Measurements from ENCODE around the gene KLHDC7A.

The KLHDC7A gene

DNA sequence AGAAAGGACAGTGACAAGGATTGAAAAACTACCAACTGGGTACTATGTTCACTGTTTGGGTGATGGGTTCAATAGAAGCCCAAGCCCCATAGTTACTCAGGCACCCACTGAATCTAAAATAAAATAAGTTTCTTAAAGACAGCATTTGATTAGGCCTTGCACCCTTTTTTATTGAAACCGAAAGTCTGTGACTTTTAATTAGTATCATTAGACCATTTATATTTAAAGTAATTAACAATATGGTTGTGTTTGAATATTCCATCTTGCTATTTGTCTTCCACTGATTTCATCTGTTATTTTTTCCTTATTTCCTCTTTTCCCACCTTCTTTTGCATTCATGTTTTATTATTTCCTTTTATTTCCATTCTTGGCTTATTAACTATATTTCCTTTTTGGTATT, 27.4 kb downstream of the KLHDC7A start:
- DNase-seq (ENCODE audit: insufficient read length, low spot score) (no peak), FAIRE-seq (no peak)
- TF ChIP-seq POLR2A (IDR thresholded peaks at IDR 0.05; ENCODE audit: low read depth, low read length): no peak

GRCh38 chr1:18511149-18511873, 30.6 kb downstream of the KLHDC7A start:
- DNase-seq (ENCODE audit: insufficient read length, low spot score): no peak
- no peak for FAIRE-seq
- TF ChIP-seq POLR2A (IDR thresholded peaks at IDR 0.05; ENCODE audit: low read depth, low read length): no peak

DNA sequence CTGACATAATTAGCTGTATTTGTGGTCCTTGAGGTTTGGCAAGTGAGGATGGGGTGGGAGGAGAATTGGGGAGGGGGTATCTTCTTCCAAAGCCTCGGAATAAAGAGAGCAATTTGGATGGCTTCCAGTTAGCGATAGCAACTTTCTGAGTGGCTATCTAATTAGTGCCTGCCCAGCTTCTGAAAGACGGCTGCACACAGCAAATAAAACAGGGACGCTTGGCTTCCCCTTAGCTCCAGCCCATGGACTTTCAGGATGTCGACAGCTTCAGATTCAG, 31.1 kb downstream of the KLHDC7A start:
- no peak for DNase-seq (ENCODE audit: insufficient read length, low spot score)
- no peak for TF ChIP-seq POLR2A (IDR thresholded peaks at IDR 0.05; ENCODE audit: low read depth, low read length)
- no peak for FAIRE-seq

DNA sequence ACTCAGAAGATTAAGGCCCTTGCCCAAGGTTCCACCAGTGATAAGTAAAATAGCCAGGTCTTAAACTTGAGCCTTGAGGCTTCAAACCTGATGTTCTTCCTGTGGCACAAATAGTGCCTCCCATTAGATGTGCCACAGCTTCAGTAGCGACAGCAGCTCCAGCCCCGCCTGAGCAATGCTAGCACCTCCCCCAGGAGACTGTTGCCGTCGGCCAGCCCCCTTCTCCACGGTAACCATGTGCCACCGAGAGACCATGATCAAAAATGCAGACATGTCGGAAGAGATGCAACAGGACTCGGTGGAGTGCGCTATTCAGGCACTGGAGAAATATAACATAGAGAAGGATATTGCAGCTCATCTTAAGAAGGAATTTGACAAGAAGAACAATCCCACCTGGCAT, 32.2 kb downstream of the KLHDC7A start:
- no peak for FAIRE-seq
- TF ChIP-seq POLR2A (IDR thresholded peaks at IDR 0.05; ENCODE audit: low read depth, low read length): no peak
- no peak for DNase-seq (ENCODE audit: insufficient read length, low spot score)

- no peak for DNase-seq (ENCODE audit: insufficient read length, low spot score)
Observed at GRCh38 chr1:18513995-18514394, 33.3 kb downstream of the KLHDC7A start.

GRCh38 chr1:18515120-18515667, 34.5 kb downstream of the KLHDC7A start:
- FAIRE-seq (no peak), DNase-seq (ENCODE audit: insufficient read length, low spot score) (no peak)
- no peak for TF ChIP-seq POLR2A (IDR thresholded peaks at IDR 0.05; ENCODE audit: low read depth, low read length)

More at GRCh38 chr1:18513995-18514394, 33.3 kb downstream of the KLHDC7A start:
- TF ChIP-seq POLR2A (IDR thresholded peaks at IDR 0.05; ENCODE audit: low read depth, low read length): no peak
- FAIRE-seq: no peak

GRCh38 chr1:18516473-18516872, 35.7 kb downstream of the KLHDC7A start:
- FAIRE-seq (no peak), DNase-seq (ENCODE audit: insufficient read length, low spot score) (no peak)
- TF ChIP-seq POLR2A (IDR thresholded peaks at IDR 0.05; ENCODE audit: low read depth, low read length): no peak

DNA sequence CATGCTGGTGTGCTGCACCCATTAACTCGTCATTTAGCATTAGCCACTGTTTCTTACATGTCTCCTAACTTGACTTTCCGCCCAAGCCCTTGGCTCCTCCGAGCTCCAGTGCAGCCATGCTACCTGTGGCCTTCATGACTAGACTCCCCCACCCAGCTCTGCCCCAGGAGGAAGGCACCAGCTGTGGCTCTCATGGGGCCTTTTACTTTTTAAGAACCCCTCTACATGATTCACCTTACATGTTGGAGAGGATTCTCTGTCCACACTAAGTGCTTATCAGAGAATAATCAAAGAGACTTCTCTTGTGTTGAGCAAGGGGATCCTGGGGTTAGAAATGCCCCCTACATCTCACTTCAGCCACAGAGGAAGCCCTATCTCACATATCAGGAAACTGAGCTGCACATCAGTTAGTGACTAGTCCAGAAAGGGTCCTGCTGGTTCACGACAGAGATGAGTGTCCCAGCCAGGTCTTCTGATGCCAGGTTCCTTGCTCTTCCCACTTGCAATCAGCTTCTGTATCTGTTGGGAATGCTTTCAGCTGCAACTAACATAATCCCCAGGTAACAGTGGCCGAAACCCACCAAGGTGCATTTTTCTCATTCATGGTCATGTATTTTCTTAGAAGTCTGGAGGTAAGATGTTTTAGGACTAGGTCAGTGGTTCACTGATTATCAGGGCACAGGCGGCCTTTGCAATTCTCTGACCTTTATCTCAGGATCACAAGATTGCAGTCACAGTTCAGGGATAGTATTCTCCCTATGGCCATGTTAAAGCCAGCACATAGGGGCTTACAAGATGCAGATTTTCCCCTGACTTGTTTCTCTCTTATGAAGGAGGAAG, 45.9 kb downstream of the KLHDC7A start:
- TF ChIP-seq POLR2A (IDR thresholded peaks at IDR 0.05; ENCODE audit: low read depth, low read length): no peak
- DNase-seq (ENCODE audit: insufficient read length, low spot score) (no peak), FAIRE-seq (no peak)

DNA sequence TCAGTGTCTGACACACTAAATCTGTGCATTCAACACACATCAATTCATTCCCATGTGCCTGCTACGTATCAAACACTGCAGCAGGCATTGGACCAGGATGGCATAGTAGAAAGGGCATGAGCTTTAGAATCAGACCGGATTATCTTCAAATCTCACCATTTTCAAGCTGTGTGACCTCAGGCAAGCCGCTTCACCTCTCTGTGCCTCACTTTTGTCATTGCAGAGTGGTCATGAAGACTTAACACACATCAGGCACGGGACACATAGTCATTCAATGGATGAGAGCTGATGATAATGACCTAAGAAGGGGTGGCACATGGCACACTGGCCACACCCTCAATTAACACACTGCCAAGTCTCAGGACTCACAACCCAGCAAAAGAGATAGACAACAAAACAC, 46.8 kb downstream of the KLHDC7A start:
- FAIRE-seq (no peak), DNase-seq (ENCODE audit: insufficient read length, low spot score) (no peak)
- TF ChIP-seq POLR2A (IDR thresholded peaks at IDR 0.05; ENCODE audit: low read depth, low read length): no peak

- FAIRE-seq (no peak), DNase-seq (ENCODE audit: insufficient read length, low spot score) (no peak)
- no peak for TF ChIP-seq POLR2A (IDR thresholded peaks at IDR 0.05; ENCODE audit: low read depth, low read length)
Observed at GRCh38 chr1:18527921-18528320, 47.2 kb downstream of the KLHDC7A start.

DNA sequence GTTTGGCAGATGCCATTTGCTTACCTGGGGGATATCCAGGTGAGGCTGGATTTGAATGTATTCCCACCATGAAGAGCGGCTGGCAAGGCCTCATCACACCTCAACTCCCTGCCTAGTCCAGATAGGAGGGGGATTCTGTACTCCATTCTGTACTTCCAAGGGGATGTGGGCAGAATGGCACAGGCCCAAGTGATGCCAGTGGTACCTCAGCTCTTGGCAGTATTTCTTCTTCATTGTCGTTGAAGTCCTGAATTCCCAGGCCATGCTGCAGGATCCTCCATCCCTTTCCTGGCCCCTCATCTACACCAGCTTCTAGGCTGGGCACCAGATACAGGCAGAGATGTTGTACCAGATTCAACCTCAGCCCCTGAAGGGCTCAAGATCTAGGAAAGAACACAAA, 47.9 kb downstream of the KLHDC7A start:
- no peak for TF ChIP-seq POLR2A (IDR thresholded peaks at IDR 0.05; ENCODE audit: low read depth, low read length)
- DNase-seq (ENCODE audit: insufficient read length, low spot score): no peak
- no peak for FAIRE-seq

DNA sequence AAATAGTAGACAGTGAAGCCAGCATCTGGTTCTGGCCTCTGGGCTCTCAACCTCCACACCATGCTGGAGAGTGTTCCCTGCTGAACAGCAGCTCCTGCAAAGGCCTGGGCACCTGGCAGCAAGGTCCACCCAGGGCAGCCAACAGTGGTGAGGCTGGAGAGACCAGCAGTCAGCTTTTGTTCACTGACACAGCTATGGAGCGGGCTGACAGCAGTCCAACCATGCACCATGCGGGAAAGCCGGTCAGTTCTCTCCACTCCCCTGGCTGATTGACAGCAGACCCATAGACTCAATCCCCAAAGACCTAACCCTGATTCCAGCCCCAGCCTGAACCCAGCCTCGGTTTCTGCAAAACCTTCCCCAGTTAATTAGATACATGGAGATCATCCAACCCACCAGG, 49.0 kb downstream of the KLHDC7A start:
- FAIRE-seq (no peak), DNase-seq (ENCODE audit: insufficient read length, low spot score) (no peak)
- no peak for TF ChIP-seq POLR2A (IDR thresholded peaks at IDR 0.05; ENCODE audit: low read depth, low read length)

- no peak for DNase-seq (ENCODE audit: insufficient read length, low spot score)
- no peak for TF ChIP-seq POLR2A (IDR thresholded peaks at IDR 0.05; ENCODE audit: low read depth, low read length)
- no peak for FAIRE-seq
Observed at GRCh38 chr1:18530587-18531502, 50.1 kb downstream of the KLHDC7A start.

DNA sequence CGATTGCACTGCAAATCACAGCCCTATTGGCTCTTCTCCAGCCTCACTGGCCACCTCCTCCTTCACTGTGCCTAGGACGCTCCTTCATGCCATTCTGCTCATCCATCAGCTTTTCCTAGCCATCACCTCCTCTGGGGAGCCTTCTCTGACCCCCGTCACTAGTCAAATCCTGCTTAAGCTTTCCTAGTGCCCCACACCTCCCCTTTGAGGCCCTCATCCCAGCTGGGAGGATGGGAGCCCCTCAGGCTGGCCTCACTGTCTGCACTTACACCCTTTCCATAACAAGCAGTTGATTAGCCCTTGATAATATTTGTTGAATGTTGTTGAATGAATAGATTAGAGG, 50.7 kb downstream of the KLHDC7A start:
- no peak for DNase-seq (ENCODE audit: insufficient read length, low spot score)
- FAIRE-seq: no peak
- no peak for TF ChIP-seq POLR2A (IDR thresholded peaks at IDR 0.05; ENCODE audit: low read depth, low read length)
